Keratinocyte (primary cell): ENCODE data around the gene EDNRA. TPM values are rescaled to one million over a fixed set of nuclear protein-coding genes. Genes with fewer than 3 reads are reported as not detected.

Experiments
- DNase-seq: peaks from one replicate; pipeline ENCODE4 v3.0.0-alpha.2; 2011; ENCODE audit warnings: low read depth, missing footprints, low spot score
- FAIRE-seq: peaks from 2 replicates; lab custom pipeline; 2011; peaks lifted over from hg19 to GRCh38; lab: Jason Lieb, UNC
- H2AFZ ChIP-seq: 2 replicates; pipeline ENCODE4 v1.6.0; 2012; ENCODE audit warnings: low read length, control low read depth, inconsistent platforms; ENCODE audit not compliant: control insufficient read depth
- H3K27ac ChIP-seq: 2 replicates; pipeline ENCODE4 v1.5.1; 2011; ENCODE audit warnings: low read length; ENCODE audit not compliant: control insufficient read depth, insufficient read depth
- H3K27me3 ChIP-seq: 3 replicates; pipeline ENCODE4 v1.6.0; 2011; ENCODE audit warnings: low read length; ENCODE audit not compliant: control insufficient read depth, insufficient read depth; ENCODE audit errors: extremely low read depth
- H3K36me3 ChIP-seq, 2 experiments: 2 replicates in 1 of 2; 3 replicates in 1 of 2; pipeline ENCODE4 v1.5.1; 2011; ENCODE audit warnings: low read length in 2 of 2, mild to moderate bottlenecking in 1 of 2; ENCODE audit not compliant: control insufficient read depth in 2 of 2, insufficient read depth in 2 of 2; ENCODE audit errors: extremely low read depth in 1 of 2
- H3K4me1 ChIP-seq: 3 replicates; pipeline ENCODE4 v1.5.1; 2011; ENCODE audit warnings: low read length; ENCODE audit not compliant: control insufficient read depth, insufficient read depth; ENCODE audit errors: extremely low read depth
- H3K4me2 ChIP-seq: 3 replicates; pipeline ENCODE4 v1.6.0; 2011; ENCODE audit warnings: low read depth, low read length; ENCODE audit not compliant: control insufficient read depth, insufficient read depth; ENCODE audit errors: extremely low read depth
- H3K4me3 ChIP-seq, 3 experiments: fragments of 200-600 bp in 1 of 3; sonication (generic) in 1 of 3; 2 replicates in 2 of 3; 3 replicates in 1 of 3; pipeline ENCODE4 v1.5.1; 2011 to 2016; ENCODE audit warnings: low read length in 3 of 3, mild to moderate bottlenecking in 3 of 3, control low read depth in 2 of 3, inconsistent platforms in 1 of 3, low read depth in 1 of 3, mixed read lengths in 1 of 3, mixed run types in 1 of 3, moderate library complexity in 1 of 3; ENCODE audit not compliant: control insufficient read depth in 2 of 3, insufficient read depth in 2 of 3; ENCODE audit errors: extremely low read depth in 1 of 3
- H3K79me2 ChIP-seq: 2 replicates; pipeline ENCODE4 v1.6.0; 2012; ENCODE audit warnings: low read length; ENCODE audit not compliant: control insufficient read depth, insufficient read depth
- H3K9ac ChIP-seq: 3 replicates; pipeline ENCODE4 v1.6.0; 2011; ENCODE audit warnings: low read length; ENCODE audit not compliant: control insufficient read depth, insufficient read depth; ENCODE audit errors: extremely low read depth
- H3K9me1 ChIP-seq: 3 replicates; pipeline ENCODE4 v1.6.0; 2011; ENCODE audit warnings: low read length; ENCODE audit not compliant: control insufficient read depth, insufficient read depth; ENCODE audit errors: extremely low read depth
- H3K9me3 ChIP-seq: 2 replicates; pipeline ENCODE4 v1.5.1; 2012; ENCODE audit warnings: low read depth, low read length; ENCODE audit not compliant: control insufficient read depth
- H4K20me1 ChIP-seq: 3 replicates; pipeline ENCODE4 v1.6.0; 2011; ENCODE audit warnings: low read length; ENCODE audit not compliant: control insufficient read depth, insufficient read depth; ENCODE audit errors: extremely low read depth
- EZH2 ChIP-seq: IDR thresholded peaks from one replicate; pipeline ENCODE4 v1.6.1; 2012; ENCODE audit warnings: inconsistent platforms, mild to moderate bottlenecking, low read length, moderate library complexity
- dilution Hi-C: fragments of 300-500 bp; cut with MboI; formaldehyde crosslinking; loops from one replicate; pipeline ENCODE4 v1.7.0; 2020; ENCODE audit warnings: low sequenced_read_pairs; ENCODE audit not compliant: extremely low pct_ligation_motif_present
- polyA plus RNA-seq, 5 experiments: library from polyadenylated mRNA; depleted of rRNA in 3 of 5; stranded (reverse) in 3 of 5; stranded (forward) in 1 of 5; unstranded in 1 of 5; fragments of >200 nt; gene quantifications; 1 replicate in 1 of 5; 2 replicates in 3 of 5; 3 replicates in 1 of 5; pipeline versions ENCODE4 v1.2.1 to v1.2.3, GENCODE V29; 2011 to 2012; ENCODE audit warnings: missing spikeins in 2 of 5, low read depth in 1 of 5, low replicate concordance in 1 of 5
- TF ChIP-seq, protein P1 (sequence below), 3 experiments: IDR thresholded peaks in 1 of 3; conservative IDR thresholded peaks in 1 of 3; optimal IDR thresholded peaks in 1 of 3; 2 replicates in 2 of 3; 3 replicates in 1 of 3; pipeline versions ENCODE3 to v1.5.1; 2011; ENCODE audit warnings: low read length in 3 of 3, mild to moderate bottlenecking in 3 of 3, moderate library complexity in 2 of 3, control low read depth in 1 of 3, inconsistent platforms in 1 of 3; ENCODE audit not compliant: insufficient read depth in 2 of 3; ENCODE audit errors: extremely low read depth in 1 of 3

The EDNRA gene
- polyA plus RNA-seq, 1 donor (not counting 4 experiments of a cell fraction or from before 2014, with no cell fraction given): 7.8 TPM

DNA sequence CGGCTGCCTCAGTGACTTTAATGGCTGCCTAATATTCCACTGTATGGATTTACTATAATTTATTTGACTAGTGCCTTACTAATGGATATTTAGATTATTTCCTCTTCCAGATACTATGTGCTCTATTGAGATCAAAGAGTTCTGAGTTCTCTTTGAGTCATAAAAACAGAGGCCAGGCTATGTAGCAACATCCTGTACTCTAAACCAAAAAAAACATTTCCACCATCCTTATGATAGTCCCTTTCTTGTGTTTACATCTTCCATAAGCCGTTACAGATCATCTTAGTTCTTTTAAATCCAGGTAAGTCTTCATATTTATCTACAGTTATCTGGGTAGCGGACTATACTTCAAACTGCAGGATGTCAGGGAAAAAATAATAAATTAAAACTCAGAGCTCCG is 79.7 kb downstream of the EDNRA start:
- DNase-seq (no peak), FAIRE-seq (no peak)
- Histone ChIP-seq H3K9me3 (no peaks in the 10 kb centered on the region), H3K9me1 (no peaks in the 10 kb centered on the region), H3K27me3 (no peaks in the 10 kb centered on the region), H3K4me1 (no peaks in the 10 kb centered on the region), H3K79me2 (no peaks in the 10 kb centered on the region), H4K20me1 (no peaks in the 10 kb centered on the region), H2AFZ (no peak overlapping the region), H3K4me2 (no peak overlapping the region), H3K4me3 (no peak overlapping the region), H3K36me3 (no peaks in the 10 kb centered on the region), H3K9ac (no peak overlapping the region), H3K27ac (no peak overlapping the region)
- TF ChIP-seq EZH2: no peak
- TF ChIP-seq, protein P1, sequence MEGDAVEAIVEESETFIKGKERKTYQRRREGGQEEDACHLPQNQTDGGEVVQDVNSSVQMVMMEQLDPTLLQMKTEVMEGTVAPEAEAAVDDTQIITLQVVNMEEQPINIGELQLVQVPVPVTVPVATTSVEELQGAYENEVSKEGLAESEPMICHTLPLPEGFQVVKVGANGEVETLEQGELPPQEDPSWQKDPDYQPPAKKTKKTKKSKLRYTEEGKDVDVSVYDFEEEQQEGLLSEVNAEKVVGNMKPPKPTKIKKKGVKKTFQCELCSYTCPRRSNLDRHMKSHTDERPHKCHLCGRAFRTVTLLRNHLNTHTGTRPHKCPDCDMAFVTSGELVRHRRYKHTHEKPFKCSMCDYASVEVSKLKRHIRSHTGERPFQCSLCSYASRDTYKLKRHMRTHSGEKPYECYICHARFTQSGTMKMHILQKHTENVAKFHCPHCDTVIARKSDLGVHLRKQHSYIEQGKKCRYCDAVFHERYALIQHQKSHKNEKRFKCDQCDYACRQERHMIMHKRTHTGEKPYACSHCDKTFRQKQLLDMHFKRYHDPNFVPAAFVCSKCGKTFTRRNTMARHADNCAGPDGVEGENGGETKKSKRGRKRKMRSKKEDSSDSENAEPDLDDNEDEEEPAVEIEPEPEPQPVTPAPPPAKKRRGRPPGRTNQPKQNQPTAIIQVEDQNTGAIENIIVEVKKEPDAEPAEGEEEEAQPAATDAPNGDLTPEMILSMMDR (optimal IDR thresholded peaks at IDR 0.05 in 1 of 3, IDR thresholded peaks at IDR 0.05 in 1 of 3, conservative IDR thresholded peaks at IDR 0.05 in 1 of 3; ENCODE audit: extremely low read depth in 1 of 3, insufficient read depth in 2 of 3, low read length in 3 of 3): no peak
- dilution Hi-C loops: no loop called here

- Histone ChIP-seq H3K79me2 (no peaks in the 10 kb centered on the region), H3K27ac (no peak overlapping the region), H3K27me3 (no peaks in the 10 kb centered on the region), H3K9me3 (no peaks in the 10 kb centered on the region), H3K9ac (no peak overlapping the region), H3K4me2 (no peak overlapping the region), H3K36me3 (no peaks in the 10 kb centered on the region), H3K4me1 (peaks cover 2% of the 10 kb centered on the region), H4K20me1 (no peaks in the 10 kb centered on the region), H3K9me1 (no peaks in the 10 kb centered on the region), H3K4me3 (no peak overlapping the region), H2AFZ (no peak overlapping the region)
- TF ChIP-seq, protein P1 (optimal IDR thresholded peaks at IDR 0.05 in 1 of 3, IDR thresholded peaks at IDR 0.05 in 1 of 3, conservative IDR thresholded peaks at IDR 0.05 in 1 of 3; ENCODE audit: extremely low read depth in 1 of 3, insufficient read depth in 2 of 3, low read length in 3 of 3): no peak
- TF ChIP-seq EZH2: no peak
- dilution Hi-C loops: no loop called here
- no peak for FAIRE-seq
- no peak for DNase-seq
Observed at GRCh38 chr4:147566762-147567161, 85.9 kb downstream of the EDNRA start.
